MM.1S (cell line): Measurements from ENCODE around the gene CASP10.

ENCODE experiments used
- DNase-seq: peaks from one replicate; pipeline ENCODE4 v3.0.0-alpha.2; 2015
- H2AFZ ChIP-seq: fragments of 300-600 bp; sonication (generic); 2 replicates; pipeline ENCODE4 v1.6.0; 2016; ENCODE audit warnings: antibody characterized with exemption, low read length
- H3F3A ChIP-seq: fragments of 300-600 bp; sonication (generic); 2 replicates; pipeline ENCODE4 v1.6.1; 2016; ENCODE audit warnings: mild to moderate bottlenecking, antibody characterized with exemption, low read length, moderate library complexity, mixed read lengths; ENCODE audit not compliant: insufficient read depth
- H3K27ac ChIP-seq: fragments of 300-600 bp; sonication (generic); 2 replicates; pipeline ENCODE4 v1.5.1; 2016; ENCODE audit warnings: mild to moderate bottlenecking, low read length
- H3K27me3 ChIP-seq: fragments of 300-600 bp; sonication (generic); replicated peaks from 2 replicates; pipeline ENCODE4 v1.6.0; 2016; ENCODE audit warnings: low read length; ENCODE audit not compliant: insufficient read depth
- H3K36me3 ChIP-seq: fragments of 300-600 bp; sonication (generic); replicated peaks from 2 replicates; pipeline ENCODE4 v1.6.1; 2016; ENCODE audit warnings: mild to moderate bottlenecking, low read length, mixed read lengths; ENCODE audit not compliant: insufficient read depth
- H3K4me1 ChIP-seq: fragments of 300-600 bp; sonication (generic); 2 replicates; pipeline ENCODE4 v1.6.1; 2016; ENCODE audit warnings: low read length, mixed read lengths
- H3K4me2 ChIP-seq: fragments of 300-600 bp; sonication (generic); 2 replicates; pipeline ENCODE4 v1.6.0; 2016; ENCODE audit warnings: low read depth, low read length
- H3K4me3 ChIP-seq: fragments of 300-600 bp; sonication (generic); 2 replicates; pipeline ENCODE4 v1.5.1; 2016; ENCODE audit warnings: low read length, mixed read lengths
- H3K79me2 ChIP-seq: fragments of 300-600 bp; sonication (generic); 2 replicates; pipeline ENCODE4 v1.6.1; 2016; ENCODE audit warnings: mixed run types, low read length, mixed read lengths
- H3K9ac ChIP-seq: fragments of 300-600 bp; sonication (generic); 2 replicates; pipeline ENCODE4 v1.6.1; 2016; ENCODE audit warnings: low read length, mixed read lengths
- H3K9me2 ChIP-seq: fragments of 300-600 bp; sonication (generic); replicated peaks from 2 replicates; pipeline ENCODE4 v1.6.1; 2016; ENCODE audit warnings: mild to moderate bottlenecking, low read length, mixed read lengths; ENCODE audit not compliant: insufficient read depth
- H3K9me3 ChIP-seq: fragments of 300-600 bp; sonication (generic); replicated peaks from 2 replicates; pipeline ENCODE4 v1.6.1; 2016; ENCODE audit warnings: mild to moderate bottlenecking, low read length, mixed read lengths; ENCODE audit not compliant: insufficient read depth
- H4K20me1 ChIP-seq: fragments of 300-600 bp; sonication (generic); 2 replicates; pipeline ENCODE4 v1.6.1; 2016; ENCODE audit warnings: mild to moderate bottlenecking, low read length, moderate library complexity, mixed read lengths; ENCODE audit not compliant: insufficient read depth
- EZH2 ChIP-seq: fragments of 300-600 bp; sonication (generic); optimal IDR thresholded peaks from 2 replicates; pipeline ENCODE3; 2017; ENCODE audit warnings: low read depth, mild to moderate bottlenecking, antibody characterized with exemption, low read length, mixed read lengths
- EZH2phosphoT487 ChIP-seq: fragments of 300-600 bp; sonication (generic); IDR thresholded peaks from 2 replicates; pipeline ENCODE4 v1.6.1; 2018; ENCODE audit warnings: antibody characterized with exemption, low read length
- TF ChIP-seq, protein P1 (sequence below): fragments of 300-600 bp; sonication (generic); IDR thresholded peaks from 2 replicates; pipeline ENCODE4 v1.5.1; 2016; ENCODE audit warnings: antibody characterized with exemption, low read length, mixed read lengths

CASP10 gene

DNA sequence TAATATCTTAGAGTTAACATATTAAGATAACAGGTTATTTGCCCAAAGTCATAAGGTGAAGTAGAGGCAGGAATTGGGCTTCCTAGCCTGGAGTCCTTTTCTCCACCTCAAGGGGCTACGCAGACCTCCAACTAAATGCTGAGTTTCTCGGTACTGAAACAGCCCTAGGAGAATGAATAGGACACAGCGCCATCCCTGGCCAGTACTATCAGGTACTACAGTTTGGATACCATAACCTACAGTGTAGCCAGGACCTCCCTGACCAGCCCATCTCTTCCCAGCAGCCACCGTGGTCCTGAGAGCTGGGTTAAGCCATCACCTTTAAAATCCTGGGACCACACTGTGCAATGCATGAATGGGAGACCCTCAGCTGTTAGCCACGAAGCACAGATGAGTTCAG, 93.0 kb downstream of the CASP10 start:
- Histone ChIP-seq H3K79me2 (peaks cover 71% of the 10 kb centered on the region), H3K4me3 (no peak overlapping the region), H3K9me2 (no peaks in the 10 kb centered on the region), H3K4me2 (no peak overlapping the region), H2AFZ (no peak overlapping the region), H3K27me3 (no peaks in the 10 kb centered on the region), H3K9ac (no peak overlapping the region), H3K27ac (no peak overlapping the region), H3K36me3 (peaks cover 28% of the 10 kb centered on the region), H3K4me1 (no peaks in the 10 kb centered on the region), H3K9me3 (no peaks in the 10 kb centered on the region), H3F3A (0 out of 2 replicates have a peak, but pooled peaks cover 3% of the 10 kb centered on the region), H4K20me1 (0 out of 2 replicates have a peak, but pooled peaks cover 9% of the 10 kb centered on the region)
- no peak for TF ChIP-seq EZH2
- no peak for TF ChIP-seq EZH2phosphoT487
- TF ChIP-seq, protein P1, sequence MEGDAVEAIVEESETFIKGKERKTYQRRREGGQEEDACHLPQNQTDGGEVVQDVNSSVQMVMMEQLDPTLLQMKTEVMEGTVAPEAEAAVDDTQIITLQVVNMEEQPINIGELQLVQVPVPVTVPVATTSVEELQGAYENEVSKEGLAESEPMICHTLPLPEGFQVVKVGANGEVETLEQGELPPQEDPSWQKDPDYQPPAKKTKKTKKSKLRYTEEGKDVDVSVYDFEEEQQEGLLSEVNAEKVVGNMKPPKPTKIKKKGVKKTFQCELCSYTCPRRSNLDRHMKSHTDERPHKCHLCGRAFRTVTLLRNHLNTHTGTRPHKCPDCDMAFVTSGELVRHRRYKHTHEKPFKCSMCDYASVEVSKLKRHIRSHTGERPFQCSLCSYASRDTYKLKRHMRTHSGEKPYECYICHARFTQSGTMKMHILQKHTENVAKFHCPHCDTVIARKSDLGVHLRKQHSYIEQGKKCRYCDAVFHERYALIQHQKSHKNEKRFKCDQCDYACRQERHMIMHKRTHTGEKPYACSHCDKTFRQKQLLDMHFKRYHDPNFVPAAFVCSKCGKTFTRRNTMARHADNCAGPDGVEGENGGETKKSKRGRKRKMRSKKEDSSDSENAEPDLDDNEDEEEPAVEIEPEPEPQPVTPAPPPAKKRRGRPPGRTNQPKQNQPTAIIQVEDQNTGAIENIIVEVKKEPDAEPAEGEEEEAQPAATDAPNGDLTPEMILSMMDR = no peak
- DNase-seq = no peak

DNA sequence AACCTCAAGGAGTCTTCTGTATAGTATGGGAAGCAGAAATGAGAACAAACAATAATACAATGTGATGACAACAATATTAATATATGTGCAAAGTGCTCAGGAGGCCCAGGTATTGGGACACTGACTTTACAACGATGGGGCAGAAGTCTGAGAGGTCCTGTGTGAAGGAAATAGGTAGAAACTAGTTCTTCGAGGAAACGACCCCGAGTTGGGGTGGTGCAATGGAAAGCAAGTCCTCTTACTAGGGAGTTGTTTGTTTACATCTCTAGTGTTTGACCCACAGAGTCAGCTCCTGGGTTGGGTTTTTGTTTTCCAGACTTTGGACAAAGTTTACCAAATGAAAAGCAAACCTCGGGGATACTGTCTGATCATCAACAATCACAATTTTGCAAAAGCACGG, 93.6 kb downstream of the CASP10 start:
- no peak for TF ChIP-seq EZH2
- no peak for TF ChIP-seq EZH2phosphoT487
- TF ChIP-seq, protein P1 = no peak
- H3F3A ChIP-seq = 0 out of 2 replicates have a peak, but pooled peaks cover 3% of the 10 kb centered on the region
- no peak overlapping the region for H3K4me2 ChIP-seq
- H3K79me2 ChIP-seq = peaks cover 65% of the 10 kb centered on the region
- H4K20me1 ChIP-seq = 0 out of 2 replicates have a peak, but pooled peaks cover 6% of the 10 kb centered on the region
- H3K9me2 ChIP-seq = no peaks in the 10 kb centered on the region
- H3K4me1 ChIP-seq = no peaks in the 10 kb centered on the region
- no peak overlapping the region for H2AFZ ChIP-seq
- no peaks in the 10 kb centered on the region for H3K9me3 ChIP-seq
- no peak overlapping the region for H3K27ac ChIP-seq
- H3K36me3 ChIP-seq = peaks cover 24% of the 10 kb centered on the region
- no peak for DNase-seq
- H3K4me3 ChIP-seq = no peak overlapping the region
- H3K9ac ChIP-seq = no peak overlapping the region
- no peaks in the 10 kb centered on the region for H3K27me3 ChIP-seq
